Measurements from ENCODE around the gene WSB1.

WSB1 gene

DNA sequence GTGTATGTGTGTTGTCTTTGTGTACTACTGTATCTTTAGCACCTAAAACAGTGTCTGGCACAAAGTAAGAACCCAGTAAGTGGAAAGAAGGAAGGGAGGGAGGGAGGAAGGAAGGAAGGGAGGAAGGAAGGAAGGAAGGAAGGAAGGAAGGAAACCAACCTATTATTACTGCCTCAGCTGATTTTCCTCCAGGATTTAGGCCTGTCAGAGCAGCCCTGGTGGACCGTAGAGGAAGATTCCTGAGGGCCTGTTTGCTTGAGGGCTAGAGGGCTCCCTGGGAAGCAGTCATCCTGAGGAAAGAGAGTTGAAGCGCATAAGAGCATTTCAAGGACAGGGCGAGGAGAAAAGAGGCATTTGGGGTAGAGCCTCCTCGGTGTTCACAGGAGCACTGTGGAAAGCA lies 61.5 kb downstream of the WSB1 start:
- Histone ChIP-seq H3K4me3 (ENCODE audit: low read length, poor library complexity, severe bottlenecking) (no peak overlapping the region), H3K9me3 (ENCODE audit: insufficient read depth, low read depth, low read length) (no peaks in the 10 kb centered on the region), H3K9ac (ENCODE audit: low read depth, low read length, poor library complexity, severe bottlenecking) (no peak overlapping the region), H3K9me2 (replicated peaks; ENCODE audit: low read depth, low read length) (no peaks in the 10 kb centered on the region), H3K4me1 (ENCODE audit: insufficient read depth, low read length, poor library complexity, severe bottlenecking) (peaks cover 32% of the 10 kb centered on the region), H4K20me1 (ENCODE audit: insufficient read depth, low read length, poor library complexity, severe bottlenecking) (no peaks in the 10 kb centered on the region), H2AFZ (ENCODE audit: low read length) (no peak overlapping the region), H3K36me3 (ENCODE audit: insufficient read depth, low read length) (no peaks in the 10 kb centered on the region), H3F3A (ENCODE audit: low read depth) (no peaks in the 10 kb centered on the region), H3K27me3 (ENCODE audit: insufficient read depth, low read length, poor library complexity, severe bottlenecking) (no peaks in the 10 kb centered on the region), H3K4me2 (ENCODE audit: low read depth, low read length, poor library complexity, severe bottlenecking) (no peak overlapping the region), H3K79me2 (ENCODE audit: insufficient read depth, low read length) (peaks cover 8% of the 10 kb centered on the region; the same call in 1 of the 2 replicates)
- TF ChIP-seq EZH2phosphoT487 (IDR thresholded peaks at IDR 0.05; ENCODE audit: borderline replicate concordance): no peak
- TF ChIP-seq, protein P1, sequence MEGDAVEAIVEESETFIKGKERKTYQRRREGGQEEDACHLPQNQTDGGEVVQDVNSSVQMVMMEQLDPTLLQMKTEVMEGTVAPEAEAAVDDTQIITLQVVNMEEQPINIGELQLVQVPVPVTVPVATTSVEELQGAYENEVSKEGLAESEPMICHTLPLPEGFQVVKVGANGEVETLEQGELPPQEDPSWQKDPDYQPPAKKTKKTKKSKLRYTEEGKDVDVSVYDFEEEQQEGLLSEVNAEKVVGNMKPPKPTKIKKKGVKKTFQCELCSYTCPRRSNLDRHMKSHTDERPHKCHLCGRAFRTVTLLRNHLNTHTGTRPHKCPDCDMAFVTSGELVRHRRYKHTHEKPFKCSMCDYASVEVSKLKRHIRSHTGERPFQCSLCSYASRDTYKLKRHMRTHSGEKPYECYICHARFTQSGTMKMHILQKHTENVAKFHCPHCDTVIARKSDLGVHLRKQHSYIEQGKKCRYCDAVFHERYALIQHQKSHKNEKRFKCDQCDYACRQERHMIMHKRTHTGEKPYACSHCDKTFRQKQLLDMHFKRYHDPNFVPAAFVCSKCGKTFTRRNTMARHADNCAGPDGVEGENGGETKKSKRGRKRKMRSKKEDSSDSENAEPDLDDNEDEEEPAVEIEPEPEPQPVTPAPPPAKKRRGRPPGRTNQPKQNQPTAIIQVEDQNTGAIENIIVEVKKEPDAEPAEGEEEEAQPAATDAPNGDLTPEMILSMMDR (conservative IDR thresholded peaks at IDR 0.05; ENCODE audit: low read length): no peak

DNA sequence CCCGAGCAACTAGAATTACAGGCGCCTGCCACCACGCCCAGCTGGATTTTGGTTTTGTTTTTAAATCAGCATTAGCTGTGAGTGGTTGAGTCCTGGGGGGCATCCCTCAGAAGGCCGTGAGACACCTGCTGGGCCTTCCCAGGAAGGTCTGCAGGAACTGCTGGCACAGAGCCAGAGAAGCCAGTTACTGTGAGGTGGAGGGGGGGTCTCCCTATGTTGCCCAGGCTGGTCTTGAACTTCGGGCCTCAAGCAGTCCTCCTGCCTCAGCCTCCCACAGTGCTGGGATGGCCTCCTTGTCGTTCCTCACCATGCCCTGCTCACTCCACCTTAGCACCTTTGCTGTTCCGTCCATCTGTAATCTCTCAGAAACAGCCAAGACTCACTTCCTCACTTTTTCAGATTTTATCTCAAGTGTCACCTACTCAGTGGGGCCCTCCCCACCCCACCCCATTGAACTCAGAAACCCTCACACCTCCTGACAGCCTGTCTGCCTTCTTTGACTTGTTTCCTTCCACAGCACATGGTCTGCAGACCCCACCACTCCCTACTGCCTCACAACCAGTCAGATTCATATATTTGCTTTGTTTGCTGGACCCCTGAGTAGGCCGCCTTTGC lies 62.3 kb downstream of the WSB1 start:
- Histone ChIP-seq H3F3A (ENCODE audit: low read depth) (no peaks in the 10 kb centered on the region), H2AFZ (ENCODE audit: low read length) (no peak overlapping the region), H3K27me3 (ENCODE audit: insufficient read depth, low read length, poor library complexity, severe bottlenecking) (no peaks in the 10 kb centered on the region), H3K9me2 (replicated peaks; ENCODE audit: low read depth, low read length) (no peaks in the 10 kb centered on the region), H3K9ac (ENCODE audit: low read depth, low read length, poor library complexity, severe bottlenecking) (no peak overlapping the region), H3K79me2 (ENCODE audit: insufficient read depth, low read length) (peaks cover 8% of the 10 kb centered on the region; the same call in 1 of the 2 replicates), H3K9me3 (ENCODE audit: insufficient read depth, low read depth, low read length) (no peaks in the 10 kb centered on the region), H3K4me2 (ENCODE audit: low read depth, low read length, poor library complexity, severe bottlenecking) (no peak overlapping the region), H3K4me3 (ENCODE audit: low read length, poor library complexity, severe bottlenecking) (no peak overlapping the region), H4K20me1 (ENCODE audit: insufficient read depth, low read length, poor library complexity, severe bottlenecking) (no peaks in the 10 kb centered on the region), H3K4me1 (ENCODE audit: insufficient read depth, low read length, poor library complexity, severe bottlenecking) (peaks cover 40% of the 10 kb centered on the region), H3K36me3 (ENCODE audit: insufficient read depth, low read length) (no peaks in the 10 kb centered on the region)
- TF ChIP-seq, protein P1 (conservative IDR thresholded peaks at IDR 0.05; ENCODE audit: low read length): no peak
- no peak for TF ChIP-seq EZH2phosphoT487 (IDR thresholded peaks at IDR 0.05; ENCODE audit: borderline replicate concordance)

DNA sequence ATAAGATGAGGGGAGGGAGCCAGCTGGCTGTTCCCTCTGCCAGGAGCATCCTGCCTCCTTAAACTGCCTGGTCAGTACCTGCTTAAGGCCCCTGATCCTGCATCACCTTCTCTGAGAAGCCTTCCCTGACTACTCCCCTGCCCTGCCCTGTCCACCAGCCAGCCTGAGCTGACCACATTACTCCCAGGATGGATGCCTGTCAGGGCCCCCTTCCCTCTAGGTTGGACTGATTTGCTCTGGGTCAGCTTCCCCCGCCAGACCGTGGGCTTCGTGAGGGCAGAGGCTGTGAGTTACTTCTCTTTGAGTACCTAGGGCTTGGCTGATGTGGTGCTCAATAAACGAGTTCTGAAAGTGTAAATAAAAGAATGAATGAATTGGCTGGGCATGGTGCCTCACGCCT lies 63.3 kb downstream of the WSB1 start:
- H3K4me1 ChIP-seq (ENCODE audit: insufficient read depth, low read length, poor library complexity, severe bottlenecking): peaks cover 39% of the 10 kb centered on the region
- H4K20me1 ChIP-seq (ENCODE audit: insufficient read depth, low read length, poor library complexity, severe bottlenecking): no peaks in the 10 kb centered on the region
- H3K27me3 ChIP-seq (ENCODE audit: insufficient read depth, low read length, poor library complexity, severe bottlenecking): no peaks in the 10 kb centered on the region
- H3K4me3 ChIP-seq (ENCODE audit: low read length, poor library complexity, severe bottlenecking): no peak overlapping the region
- no peaks in the 10 kb centered on the region for H3K36me3 ChIP-seq (ENCODE audit: insufficient read depth, low read length)
- H3K9me3 ChIP-seq (ENCODE audit: insufficient read depth, low read depth, low read length): no peaks in the 10 kb centered on the region
- TF ChIP-seq EZH2phosphoT487 (IDR thresholded peaks at IDR 0.05; ENCODE audit: borderline replicate concordance): no peak
- TF ChIP-seq, protein P1 (conservative IDR thresholded peaks at IDR 0.05; ENCODE audit: low read length): no peak
- peaks cover 8% of the 10 kb centered on the region; the same call in 1 of the 2 replicates for H3K79me2 ChIP-seq (ENCODE audit: insufficient read depth, low read length)
- H2AFZ ChIP-seq (ENCODE audit: low read length): no peak overlapping the region
- H3F3A ChIP-seq (ENCODE audit: low read depth): no peaks in the 10 kb centered on the region
- no peak overlapping the region for H3K4me2 ChIP-seq (ENCODE audit: low read depth, low read length, poor library complexity, severe bottlenecking)
- no peaks in the 10 kb centered on the region for H3K9me2 ChIP-seq (replicated peaks; ENCODE audit: low read depth, low read length)
- H3K9ac ChIP-seq (ENCODE audit: low read depth, low read length, poor library complexity, severe bottlenecking): no peak overlapping the region
